T-cell (primary cell): ENCODE results near the gene PIK3CD. TPM values are rescaled to one million over a fixed set of nuclear protein-coding genes. Genes with fewer than 3 reads are reported as not detected.
"Not testable (repeated sequence)": the region's sequence is repeated elsewhere in the genome, so short reads cannot be mapped to it uniquely, and the experiment has no call there.

Experiments used
- ATAC-seq, 4 experiments: fragments of 200-7000 bp in 3 of 4; fragments of 150-1000 bp in 1 of 4; cut with Tn5 transposase; replicated peaks in 1 of 4; 1 replicate in 3 of 4; 2 replicates in 1 of 4; pipeline ENCODE4 v1.10.0; 2021; ENCODE audit warnings: moderate library complexity in 3 of 4, mild to moderate bottlenecking in 2 of 4, moderate number of reproducible peaks in 1 of 4
- CTCF ChIA-PET, 2 donors: fragments of 300-600 bp; sonication (Branson Sonifier 250); formaldehyde crosslinking; loops; one replicate each; lab custom pipeline; 2022; ENCODE audit warnings: antibody characterized with exemption in 2 of 2; lab: Charles Lee
- POLR2A ChIA-PET, 2 donors: fragments of 300-600 bp; sonication (Branson Sonifier 250); formaldehyde crosslinking; loops; one replicate each; lab custom pipeline; 2022; ENCODE audit warnings: antibody characterized with exemption in 2 of 2; lab: Charles Lee
- DNase-seq, 35 experiments: peaks; one replicate each; pipeline versions ENCODE4 v3.0.0 to v3.0.0-alpha.2; 2013 to 2023
- H3K27ac ChIP-seq: one replicate; pipeline ENCODE4 v1.5.1; 2013; ENCODE audit warnings: low read length
- H3K27me3 ChIP-seq, 2 experiments: replicated peaks in 1 of 2; 1 replicate in 1 of 2; 2 replicates in 1 of 2; pipeline versions ENCODE4 v1.6.1 to v1.7.0; 2013; ENCODE audit warnings: low read length in 1 of 2, mixed read lengths in 1 of 2; ENCODE audit not compliant: control insufficient read depth in 2 of 2, insufficient read depth in 2 of 2; ENCODE audit errors: extremely low read depth in 1 of 2
- H3K36me3 ChIP-seq, 2 donors: 1 replicate in 1 of 2; 2 replicates in 1 of 2; pipeline versions ENCODE4 v1.6.1 to v1.7.0; 2013; ENCODE audit warnings: low read length in 1 of 2; ENCODE audit not compliant: control insufficient read depth in 2 of 2, insufficient read depth in 1 of 2; ENCODE audit errors: extremely low read depth in 1 of 2
- H3K4me1 ChIP-seq, 2 experiments: 1 replicate in 1 of 2; 2 replicates in 1 of 2; pipeline versions ENCODE4 v1.6.1 to v1.7.0; 2013; ENCODE audit warnings: low read length in 2 of 2, mixed read lengths in 1 of 2; ENCODE audit not compliant: insufficient read depth in 2 of 2, control insufficient read depth in 1 of 2; ENCODE audit errors: extremely low read depth in 1 of 2
- H3K4me3 ChIP-seq, 2 donors: 1 replicate in 1 of 2; 2 replicates in 1 of 2; pipeline versions ENCODE4 v1.5.1 to v1.7.0; 2013; ENCODE audit warnings: mild to moderate bottlenecking in 2 of 2, low read length in 1 of 2, moderate library complexity in 1 of 2; ENCODE audit not compliant: control insufficient read depth in 1 of 2; ENCODE audit errors: extremely low read depth in 1 of 2
- H3K9me3 ChIP-seq: 2 replicates; pipeline ENCODE4 v1.7.0; 2013
- H3K27ac Mint-ChIP-seq, 2 donors: one replicate each; pipeline ENCODE4 v1.8.0; 2020 to 2021; ENCODE audit warnings: mild to moderate bottlenecking in 2 of 2, mixed read lengths in 2 of 2
- H3K27me3 Mint-ChIP-seq, 2 donors: one replicate each; pipeline ENCODE4 v1.8.0; 2021 to 2022; ENCODE audit warnings: mixed read lengths in 2 of 2
- H3K36me3 Mint-ChIP-seq: one replicate; pipeline ENCODE4 v1.8.0; 2021; ENCODE audit warnings: mixed read lengths
- H3K4me1 Mint-ChIP-seq, 3 donors: one replicate each; pipeline ENCODE4 v1.8.0; 2020 to 2022; ENCODE audit warnings: mixed read lengths in 3 of 3, mild to moderate bottlenecking in 1 of 3
- H3K4me3 Mint-ChIP-seq, 3 donors: one replicate each; pipeline ENCODE4 v1.8.0; 2020 to 2022; ENCODE audit warnings: mild to moderate bottlenecking in 3 of 3, mixed read lengths in 3 of 3, moderate library complexity in 3 of 3
- H3K9me3 Mint-ChIP-seq, 3 donors: one replicate each; pipeline ENCODE4 v1.8.0; 2020 to 2022; ENCODE audit warnings: mixed read lengths in 3 of 3
- WGBS: methylation state at CpG from one replicate; pipeline ENCODE4 v1.1.5; 2013; ENCODE audit warnings: missing lambda C conversion rate; ENCODE audit not compliant: insufficient coverage; 5-methylcytosine and 5-hydroxymethylcytosine counted together
- total RNA-seq, 35 experiments: library from RNA in 6 of 35; stranded (reverse) in 6 of 35; fragments of 120-200 nt in 1 of 35; gene quantifications; one replicate each; pipeline versions ENCODE4 v1.2.1 to v1.2.4 and lab custom pipeline; 2013 to 2026

The PIK3CD gene
- total RNA-seq, 5 donors from 2014 or later (not counting 1 experiment from before 2014, with no cell fraction given) = 246 to 313 (median 280) TPM

DNA sequence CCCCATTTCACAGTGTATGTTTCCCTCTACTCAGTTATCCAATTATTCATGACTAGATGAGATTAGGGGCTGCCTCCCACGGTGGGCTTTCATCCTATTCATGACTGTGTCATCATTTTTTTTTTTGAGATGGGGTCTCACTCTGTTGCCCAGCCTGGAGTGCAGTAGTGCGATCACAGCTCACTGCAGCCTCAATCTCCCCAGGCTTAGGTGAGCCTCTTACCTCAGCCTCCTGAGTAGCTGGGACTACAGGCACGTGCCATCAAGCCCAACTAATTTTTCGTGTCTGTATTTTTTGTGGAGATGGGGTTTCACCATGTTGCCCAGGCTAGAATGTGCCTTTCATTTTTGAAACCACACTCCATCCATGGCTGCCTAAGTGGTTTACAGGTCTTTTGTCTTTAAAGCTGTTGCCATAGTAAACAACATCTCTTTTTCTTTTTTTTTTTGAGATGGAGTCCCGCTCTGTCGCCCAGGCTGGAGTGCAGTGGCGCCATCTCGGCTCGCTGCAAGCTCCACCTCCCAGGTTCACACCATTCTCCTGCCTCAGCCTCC, 60.0 kb downstream of the PIK3CD start:
- WGBS = 90% methylated on average over 2 of the region's 9 CpGs
- peak overlapping the region; percentile 23 for H3K27ac ChIP-seq
- Mint-ChIP-seq H3K36me3 (peaks cover 26% of the 10 kb centered on the region), H3K9me3 (no peaks in the 10 kb centered on the region), H3K4me3 (no peak overlapping the region), H3K4me1 (peaks cover 52 to 64% (median 62%) of the 10 kb centered on the region in 3 donors), H3K27me3 (no peaks in the 10 kb centered on the region), H3K27ac (peak overlapping the region; percentile 58 to 75)
- peaks cover 16 to 85% of the 10 kb centered on the region in 2 experiments for H3K4me1 ChIP-seq
- ATAC-seq = no peak
- DNase-seq = peak in 1 of 35 experiments; percentile 54
- peaks cover 3 to 66% of the 10 kb centered on the region in 2 donors for H3K36me3 ChIP-seq
- CTCF ChIA-PET = interaction anchor here in 1 of 2 donors (1.5 kb wide), 1 partner anchor 13 kb away, joined by 4 read pairs; no protein-coding TSS in a partner anchor
- no peak overlapping the region for H3K4me3 ChIP-seq
- no peaks in the 10 kb centered on the region for H3K27me3 ChIP-seq
- POLR2A ChIA-PET = no interaction called here
- H3K9me3 ChIP-seq = no peaks in the 10 kb centered on the region

DNA sequence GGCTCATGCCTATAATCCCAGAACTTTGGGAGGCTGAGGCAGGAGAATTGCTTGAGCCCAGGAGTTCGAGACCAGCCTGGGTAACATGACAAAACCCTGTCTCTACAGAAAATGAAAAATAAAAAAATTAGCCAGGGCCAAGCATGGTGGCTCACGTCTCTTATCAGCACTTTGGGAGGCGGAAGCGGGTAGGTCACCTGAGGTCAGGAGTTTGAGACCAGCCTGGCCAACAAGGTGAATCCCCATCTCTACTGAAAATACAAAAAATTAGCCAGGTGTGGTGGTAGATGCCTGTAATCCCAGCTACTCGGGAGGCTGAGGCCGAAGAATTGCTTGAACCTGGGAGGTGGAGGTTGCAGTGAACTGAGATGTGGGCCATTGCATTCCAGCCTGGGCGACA, 61.2 kb downstream of the PIK3CD start:
- H3K4me3 ChIP-seq, ATAC-seq, H3K9me3 Mint-ChIP-seq, POLR2A ChIA-PET, H3K27me3 Mint-ChIP-seq, H3K4me3 Mint-ChIP-seq, DNase-seq, H3K9me3 ChIP-seq, H3K27me3 ChIP-seq: not testable (repeated sequence)
- Mint-ChIP-seq H3K4me1 (peaks cover 57 to 64% (median 62%) of the 10 kb centered on the region in 3 donors), H3K36me3 (peaks cover 35% of the 10 kb centered on the region), H3K27ac (peak overlapping the region; percentile 77 to 84)
- CTCF ChIA-PET = interaction anchor here in 1 of 2 donors (0.6 to 1.5 kb wide), 2 partner anchors 14 to 221 kb away, joined by 3 to 4 read pairs; no protein-coding TSS in a partner anchor
- 100% methylated on average over 2 of the region's 7 CpGs for WGBS
- H3K27ac ChIP-seq = peak overlapping the region; percentile 28
- H3K36me3 ChIP-seq = peaks cover 3 to 66% of the 10 kb centered on the region in 2 donors
- H3K4me1 ChIP-seq = peaks cover 18 to 90% of the 10 kb centered on the region in 2 experiments

DNA sequence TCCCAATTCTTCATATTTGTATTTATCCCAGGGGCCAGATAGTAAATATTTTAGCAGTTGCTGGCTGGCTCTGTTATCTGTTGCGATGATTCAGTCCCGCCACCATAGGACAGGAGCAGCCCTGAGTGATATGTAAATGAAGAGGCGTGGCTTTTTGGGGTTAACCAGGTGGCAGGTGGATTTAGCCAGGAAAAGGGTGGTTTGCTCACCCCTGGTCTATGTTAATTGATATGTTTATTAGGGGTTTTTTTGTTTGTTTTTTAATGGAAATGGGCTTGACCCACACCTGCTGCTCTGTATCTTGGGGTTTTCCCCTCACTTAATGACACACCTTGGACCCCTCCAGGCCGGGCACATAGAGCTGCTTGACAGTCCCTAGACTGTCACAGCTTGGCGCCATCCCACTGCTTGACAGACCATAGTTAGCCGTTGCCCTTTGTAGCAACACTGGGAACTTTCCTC, 62.8 kb downstream of the PIK3CD start:
- peaks cover 64 to 74% (median 73%) of the 10 kb centered on the region in 3 donors for H3K4me1 Mint-ChIP-seq
- Histone ChIP-seq H3K27ac (peak overlapping the region; percentile 75), H3K4me3 (peak overlapping the region in 1 of 2 donors; percentile 3), H3K4me1 (peaks cover 32 to 95% of the 10 kb centered on the region in 2 experiments), H3K27me3 (no peaks in the 10 kb centered on the region), H3K36me3 (peaks cover 7 to 65% of the 10 kb centered on the region in 2 donors), H3K9me3 (no peaks in the 10 kb centered on the region)
- no peaks in the 10 kb centered on the region for H3K9me3 Mint-ChIP-seq
- H3K4me3 Mint-ChIP-seq = peak overlapping the region; percentile 50 to 84 (median 66)
- CTCF ChIA-PET = no interaction called here
- H3K27me3 Mint-ChIP-seq = no peaks in the 10 kb centered on the region
- peaks cover 40% of the 10 kb centered on the region for H3K36me3 Mint-ChIP-seq
- WGBS = 41% methylated on average over 5 of the region's 6 CpGs
- POLR2A ChIA-PET = no interaction called here
- H3K27ac Mint-ChIP-seq = peak overlapping the region; percentile 100
- DNase-seq (peak in 4 of 35 experiments; percentile 34 to 74 (median 46)), ATAC-seq (peak in 1 of 4 experiments; percentile 17)

DNA sequence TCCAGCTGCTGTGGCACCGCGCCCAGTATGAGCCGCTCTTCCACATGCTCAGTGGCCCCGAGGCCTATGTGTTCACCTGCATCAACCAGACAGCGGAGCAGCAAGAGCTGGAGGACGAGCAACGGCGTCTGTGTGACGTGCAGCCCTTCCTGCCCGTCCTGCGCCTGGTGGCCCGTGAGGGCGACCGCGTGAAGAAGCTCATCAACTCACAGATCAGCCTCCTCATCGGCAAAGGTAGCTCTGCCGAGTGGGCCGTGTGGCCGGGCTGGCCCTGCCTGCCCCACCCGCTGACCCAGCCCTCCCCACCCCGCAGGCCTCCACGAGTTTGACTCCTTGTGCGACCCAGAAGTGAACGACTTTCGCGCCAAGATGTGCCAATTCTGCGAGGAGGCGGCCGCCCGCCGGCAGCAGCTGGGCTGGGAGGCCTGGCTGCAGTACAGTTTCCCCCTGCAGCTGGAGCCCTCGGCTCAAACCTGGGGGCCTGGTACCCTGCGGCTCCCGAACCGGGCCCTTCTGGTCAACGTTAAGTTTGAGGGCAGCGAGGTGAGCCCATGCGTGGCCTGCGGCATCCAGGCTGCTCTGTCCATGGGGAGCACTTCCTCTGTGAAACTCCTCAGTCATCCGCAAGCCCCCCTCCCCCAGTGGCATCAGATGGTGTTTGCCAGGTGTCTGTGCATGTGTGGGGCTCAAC, 64.2 kb downstream of the PIK3CD start:
- H3K27me3 Mint-ChIP-seq = no peaks in the 10 kb centered on the region
- H3K27ac Mint-ChIP-seq = peak overlapping the region; percentile 100
- CTCF ChIA-PET = interaction anchor here (0.6 to 1.5 kb wide), 4 partner anchors 9 to 89 kb away, joined by 3 to 6 read pairs (median 3); no protein-coding TSS in a partner anchor
- H3K36me3 Mint-ChIP-seq = peaks cover 34% of the 10 kb centered on the region
- DNase-seq (peak in 33 of 35 experiments; percentile 48 to 81 (median 64)), ATAC-seq (peak; percentile 20 to 40 (median 28))
- no peaks in the 10 kb centered on the region for H3K9me3 ChIP-seq
- peak overlapping the region; percentile 84 to 95 (median 94) for H3K4me3 Mint-ChIP-seq
- H3K27ac ChIP-seq = peak overlapping the region; percentile 75
- H3K36me3 ChIP-seq = peaks cover 7 to 66% of the 10 kb centered on the region in 2 donors
- WGBS = 30% methylated on average over 28 of the region's 40 CpGs
- peaks cover 61 to 79% (median 79%) of the 10 kb centered on the region in 3 donors for H3K4me1 Mint-ChIP-seq
- peak overlapping the region; percentile 62 to 64 for H3K4me3 ChIP-seq
- H3K27me3 ChIP-seq = no peaks in the 10 kb centered on the region
- peaks cover 41 to 98% of the 10 kb centered on the region in 2 experiments for H3K4me1 ChIP-seq
- H3K9me3 Mint-ChIP-seq = no peaks in the 10 kb centered on the region
- POLR2A ChIA-PET = interaction anchor here (0.5 to 0.7 kb wide), 5 partner anchors 24 to 714 kb away, joined by 3 to 4 read pairs (median 3); no protein-coding TSS in a partner anchor

DNA sequence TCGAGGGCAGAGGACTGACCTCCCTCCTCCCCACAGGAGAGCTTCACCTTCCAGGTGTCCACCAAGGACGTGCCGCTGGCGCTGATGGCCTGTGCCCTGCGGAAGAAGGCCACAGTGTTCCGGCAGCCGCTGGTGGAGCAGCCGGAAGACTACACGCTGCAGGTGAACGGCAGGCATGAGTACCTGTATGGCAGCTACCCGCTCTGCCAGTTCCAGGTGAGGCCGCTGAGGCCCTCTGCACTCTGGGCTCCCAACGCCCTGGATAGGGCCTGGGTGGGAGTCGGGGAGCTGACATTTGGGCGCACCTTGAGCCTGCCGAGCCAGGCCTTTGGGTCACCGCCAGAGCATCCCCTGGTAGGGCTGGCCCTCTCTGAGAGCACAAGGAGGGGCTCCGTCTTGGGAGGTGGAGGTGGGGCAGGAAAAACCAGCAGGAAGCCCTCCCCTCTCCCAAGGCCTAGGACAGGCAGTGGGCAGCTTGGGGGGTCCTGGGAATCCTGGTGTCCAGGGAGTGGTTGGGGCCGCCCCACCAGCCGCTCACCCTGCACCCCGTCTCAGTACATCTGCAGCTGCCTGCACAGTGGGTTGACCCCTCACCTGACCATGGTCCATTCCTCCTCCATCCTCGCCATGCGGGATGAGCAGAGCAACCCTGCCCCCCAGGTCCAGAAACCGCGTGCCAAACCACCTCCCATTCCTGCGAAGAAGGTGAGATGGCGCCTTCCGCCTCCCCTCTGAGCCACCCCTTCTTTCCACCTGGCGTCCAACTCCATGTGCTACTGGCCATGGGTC, 65.1 kb downstream of the PIK3CD start:
- Mint-ChIP-seq H3K9me3 (no peaks in the 10 kb centered on the region), H3K4me3 (peak overlapping the region; percentile 84 to 95 (median 94)), H3K4me1 (peaks cover 58 to 80% (median 76%) of the 10 kb centered on the region in 3 donors), H3K36me3 (peaks cover 28% of the 10 kb centered on the region), H3K27ac (peak overlapping the region; percentile 100), H3K27me3 (no peaks in the 10 kb centered on the region)
- DNase-seq = peak in 5 of 35 experiments; percentile 40 to 47 (median 40)
- 30% methylated on average over 21 of the region's 29 CpGs for WGBS
- Histone ChIP-seq H3K9me3 (no peaks in the 10 kb centered on the region), H3K4me1 (peaks cover 47 to 99% of the 10 kb centered on the region in 2 experiments), H3K27ac (peak overlapping the region; percentile 75), H3K36me3 (peaks cover 12 to 67% of the 10 kb centered on the region in 2 donors), H3K27me3 (no peaks in the 10 kb centered on the region), H3K4me3 (peak overlapping the region; percentile 62 to 64)
- ChIA-PET CTCF (interaction anchor here (0.6 to 1.5 kb wide), 6 partner anchors 8 to 258 kb away, joined by 3 read pairs; no protein-coding TSS in a partner anchor), POLR2A (interaction anchor here in 1 of 2 donors (0.6 kb wide), 1 partner anchor 158 kb away, joined by 3 read pairs; no protein-coding TSS in a partner anchor)
- ATAC-seq = peak in 2 of 4 experiments; percentile 11
